SK-N-SH treated with all-trans-retinoic acid at 6 μM for 48 hours (cell line): ENCODE data around the gene ATRNL1.

Experiments used
- ESRRG ChIP-seq: fragments of 250-450 bp; sonication (Bioruptor Pico); IDR thresholded peaks from 2 replicates; pipeline ENCODE4 v1.6.1; 2021; ENCODE audit warnings: mild to moderate bottlenecking
- GLIS3 ChIP-seq: fragments of 250-450 bp; sonication (Bioruptor Pico); IDR thresholded peaks from 2 replicates; pipeline ENCODE4 v1.5.0; 2020; ENCODE audit warnings: mild to moderate bottlenecking, moderate library complexity
- PATZ1 ChIP-seq: fragments of 250-450 bp; sonication (Bioruptor Pico); IDR thresholded peaks from 2 replicates; pipeline ENCODE4 v1.8.0; 2020; ENCODE audit warnings: mild to moderate bottlenecking, moderate library complexity, borderline replicate concordance
- RARB ChIP-seq: fragments of 250-450 bp; sonication (Bioruptor Pico); IDR thresholded peaks from 2 replicates; pipeline ENCODE4 v1.8.0; 2021; ENCODE audit warnings: mild to moderate bottlenecking, moderate library complexity
- TOX ChIP-seq: fragments of 250-450 bp; sonication (Bioruptor Pico); IDR thresholded peaks from 2 replicates; pipeline ENCODE4 v1.8.0; 2021; ENCODE audit warnings: mild to moderate bottlenecking, moderate library complexity, borderline replicate concordance
- ZFP3 ChIP-seq: fragments of 250-450 bp; sonication (Bioruptor Pico); IDR thresholded peaks from 2 replicates; pipeline ENCODE4 v1.5.0; 2020; ENCODE audit warnings: mild to moderate bottlenecking, moderate library complexity
- ZNF565 ChIP-seq: fragments of 450-650 bp; formaldehyde crosslinking; conservative IDR thresholded peaks from 2 replicates; pipeline ENCODE4 v1.5.0; 2020; ENCODE audit warnings: low read depth, mild to moderate bottlenecking, moderate library complexity
- ZNF70 ChIP-seq: fragments of 450-650 bp; formaldehyde crosslinking; IDR thresholded peaks from 2 replicates; pipeline ENCODE4 v1.5.0; 2020; ENCODE audit warnings: mild to moderate bottlenecking, moderate library complexity

- no peak for TF ChIP-seq TOX
- no peak for TF ChIP-seq ZNF70
- no peak for TF ChIP-seq ZFP3 (CRISPR knock-in tag)
- TF ChIP-seq PATZ1: no peak
- no peak for TF ChIP-seq GLIS3 (CRISPR knock-in tag)
- no peak for TF ChIP-seq RARB
- TF ChIP-seq ESRRG (CRISPR knock-in tag): no peak
- TF ChIP-seq ZNF565 (CRISPR knock-in tag): no peak
Measured at GRCh38 chr10:115818012-115818411, 724.8 kb downstream of the ATRNL1 start.
